HCT116 (cell line): ENCODE measurements around the gene NINJ2. TPM values are rescaled to one million over a fixed set of nuclear protein-coding genes. Genes with fewer than 3 reads are reported as not detected.

ENCODE experiments used
- ATAC-seq: fragments of 200-7000 bp; cut with Tn5 transposase; 2 replicates; pipeline ENCODE4 v1.9.1; 2020; ENCODE audit warnings: mild to moderate bottlenecking, moderate library complexity
- BruUV-seq: library from RNA; stranded (reverse); fragments of 400-500 nt; replicated peaks from 2 replicates; lab custom pipeline; 2021; lab: Mats Ljungman, UMichigan
- CTCF ChIA-PET: fragments of 300-600 bp; sonication (Branson Sonifier 250); formaldehyde crosslinking; loops from one replicate; lab custom pipeline; 2021; ENCODE audit warnings: antibody characterized with exemption; lab: Charles Lee
- POLR2A ChIA-PET: fragments of 300-600, 350-600 bp; sonication (Branson Sonifier 250); formaldehyde crosslinking; loops from one replicate; lab custom pipeline; 2021; ENCODE audit warnings: antibody characterized with exemption; lab: Charles Lee
- RAD21 ChIA-PET, 2 experiments: fragments of 300-600 bp; sonication (Branson Sonifier 250); formaldehyde crosslinking; loops; one replicate each; lab custom pipeline; 2023; ENCODE audit warnings: low total read pairs in 2 of 2; ENCODE audit not compliant: uncharacterized antibody in 2 of 2, unreplicated experiment in 2 of 2, low non-redundant PET in 1 of 2; lab: Charles Lee
- DNase-seq: peaks from one replicate; pipeline ENCODE4 v3.0.0-alpha.2; 2010; ENCODE audit warnings: low read depth, low spot score
- H2AFZ ChIP-seq: fragments of 200-600 bp; shearing (Covaris generic), sonication (generic); 2 replicates; pipeline ENCODE4 v1.6.1; 2017; ENCODE audit warnings: low read depth, mixed run types, mixed read lengths, antibody characterized with exemption, low read length; ENCODE audit not compliant: poor library complexity, severe bottlenecking
- H3K27ac ChIP-seq: 2 replicates; pipeline ENCODE4 v1.5.1; 2012; ENCODE audit warnings: low read depth, low read length
- H3K27me3 ChIP-seq: fragments of 200-600 bp; sonication (generic); 2 replicates; pipeline ENCODE4 v1.6.1; 2016; ENCODE audit warnings: mixed run types, low read length, mixed read lengths; ENCODE audit not compliant: insufficient read depth
- H3K36me3 ChIP-seq, 2 experiments: fragments of 200-500 bp in 1 of 2; fragments of 200-600 bp in 1 of 2; sonication (Bioruptor generic) in 1 of 2; sonication (generic) in 1 of 2; 2 replicates each; pipeline versions ENCODE4 v1.5.1 to v1.6.1; 2014 to 2016; ENCODE audit warnings: low read length in 2 of 2, inconsistent platforms in 1 of 2, mixed read lengths in 1 of 2, mixed run types in 1 of 2; ENCODE audit not compliant: insufficient read depth in 2 of 2, control insufficient read depth in 1 of 2
- H3K4me1 ChIP-seq, 2 experiments: fragments of 200-600 bp in 1 of 2; sonication (generic) in 1 of 2; 2 replicates each; pipeline versions ENCODE4 v1.5.1 to v1.6.1; 2012 to 2017; ENCODE audit warnings: low read length in 2 of 2, inconsistent platforms in 1 of 2, mild to moderate bottlenecking in 1 of 2, mixed read lengths in 1 of 2, mixed run types in 1 of 2, moderate library complexity in 1 of 2; ENCODE audit not compliant: insufficient read depth in 2 of 2, control insufficient read depth in 1 of 2
- H3K4me2 ChIP-seq: fragments of 200-600 bp; sonication (generic); 2 replicates; pipeline ENCODE4 v1.6.1; 2017; ENCODE audit warnings: mixed run types, low read length, mixed read lengths
- H3K4me3 ChIP-seq, 2 experiments: fragments of 200-600 bp in 1 of 2; sonication (generic) in 1 of 2; replicated peaks in 1 of 2; 2 replicates each; pipeline ENCODE4 v1.5.1; 2011 to 2016; ENCODE audit warnings: low read length in 2 of 2, control low read depth in 1 of 2, low read depth in 1 of 2, mild to moderate bottlenecking in 1 of 2, mixed read lengths in 1 of 2, mixed run types in 1 of 2
- H3K79me2 ChIP-seq: fragments of 200-600 bp; sonication (generic); 2 replicates; pipeline ENCODE4 v1.6.1; 2017; ENCODE audit warnings: mild to moderate bottlenecking, mixed run types, low read length, moderate library complexity, mixed read lengths; ENCODE audit not compliant: insufficient read depth
- H3K9ac ChIP-seq: fragments of 200-600 bp; sonication (generic); 2 replicates; pipeline ENCODE4 v1.6.1; 2016; ENCODE audit warnings: low read length, mixed read lengths
- H3K9me2 ChIP-seq: fragments of 200-600 bp; sonication (generic), shearing (Covaris generic); 2 replicates; pipeline ENCODE4 v1.6.1; 2017; ENCODE audit warnings: mixed run types, mild to moderate bottlenecking, moderate library complexity; ENCODE audit not compliant: insufficient read depth
- H3K9me3 ChIP-seq, 2 experiments: fragments of 200-500 bp in 1 of 2; fragments of 200-600 bp in 1 of 2; sonication (Bioruptor generic) in 1 of 2; sonication (generic) in 1 of 2; 2 replicates each; pipeline ENCODE4 v1.6.1; 2014 to 2017; ENCODE audit warnings: low read length in 2 of 2, mixed read lengths in 2 of 2, inconsistent platforms in 1 of 2, low read depth in 1 of 2, mild to moderate bottlenecking in 1 of 2, mixed run types in 1 of 2, moderate library complexity in 1 of 2; ENCODE audit not compliant: control insufficient read depth in 1 of 2, insufficient read depth in 1 of 2
- H4K20me1 ChIP-seq: fragments of 200-600 bp; sonication (generic), shearing (Covaris generic); 2 replicates; pipeline ENCODE4 v1.6.1; 2017; ENCODE audit warnings: mixed run types, mild to moderate bottlenecking, moderate library complexity; ENCODE audit not compliant: insufficient read depth
- CBX3 ChIP-seq: IDR thresholded peaks from 2 replicates; pipeline ENCODE4 v1.6.1; 2012; ENCODE audit warnings: low read depth
- CEBPB ChIP-seq: IDR thresholded peaks from 2 replicates; pipeline ENCODE4 v1.6.1; 2012; ENCODE audit warnings: low read depth
- EGR1 ChIP-seq: IDR thresholded peaks from 2 replicates; pipeline ENCODE4 v1.6.1; 2012; ENCODE audit warnings: low read depth
- FOSL1 ChIP-seq: IDR thresholded peaks from 2 replicates; pipeline ENCODE4 v1.6.1; 2012; ENCODE audit warnings: low read depth
- JUND ChIP-seq: IDR thresholded peaks from 2 replicates; pipeline ENCODE4 v1.6.1; 2012
- POLR2AphosphoS5 ChIP-seq: IDR thresholded peaks from 2 replicates; pipeline ENCODE4 v1.6.1; 2011; ENCODE audit warnings: mild to moderate bottlenecking, low read depth, low read length, moderate library complexity
- SP1 ChIP-seq: IDR thresholded peaks from 2 replicates; pipeline ENCODE4 v1.6.1; 2012; ENCODE audit warnings: low read depth
- SRF ChIP-seq: IDR thresholded peaks from 2 replicates; pipeline ENCODE4 v1.6.1; 2012; ENCODE audit warnings: low read depth
- TCF7L2 ChIP-seq: IDR thresholded peaks from 2 replicates; pipeline ENCODE4 v1.7.0; 2011; ENCODE audit warnings: borderline replicate concordance, inconsistent platforms; ENCODE audit not compliant: insufficient read depth, insufficient read length; ENCODE audit errors: extremely low read depth
- ZFX ChIP-seq: fragments of 450-650 bp; IDR thresholded peaks from 2 replicates; pipeline ENCODE4 v1.6.1; 2017
- ZNF274 ChIP-seq: fragments of 200-500 bp; sonication (Bioruptor generic); IDR thresholded peaks from 2 replicates; pipeline ENCODE4 v1.6.1; 2014; ENCODE audit warnings: mild to moderate bottlenecking, low read depth, low read length, inconsistent platforms
- intact Hi-C: fragments of 100-400 bp; cut with micrococcal nuclease; formaldehyde crosslinking; loops from 2 replicates; pipeline ENCODE4 v1.10.0; 2022
- total RNA-seq: library from RNA; stranded (reverse); gene quantifications from one replicate; pipeline ENCODE4 v1.2.1, GENCODE V29; 2021; ENCODE audit not compliant: unreplicated experiment
- TF ChIP-seq, protein P1 (sequence below): IDR thresholded peaks from 2 replicates; pipeline ENCODE4 v1.6.1; 2012; ENCODE audit warnings: low read depth
- TF ChIP-seq, protein P2 (sequence below): IDR thresholded peaks from 2 replicates; pipeline ENCODE4 v1.6.1; 2012
- TF ChIP-seq, protein P3 (sequence below): IDR thresholded peaks from 2 replicates; pipeline ENCODE4 v1.6.1; 2011; ENCODE audit warnings: mild to moderate bottlenecking, low read length, moderate library complexity; ENCODE audit not compliant: insufficient replicate concordance; ENCODE audit errors: extremely low read depth
- TF ChIP-seq, protein P4 (sequence below), 3 experiments: fragments of 200-600 bp in 1 of 3; sonication (generic) in 1 of 3; IDR thresholded peaks in 2 of 3; conservative IDR thresholded peaks in 1 of 3; 2 replicates each; pipeline ENCODE4 v1.5.1; 2012 to 2017; ENCODE audit warnings: low read depth in 2 of 3, low read length in 2 of 3, antibody characterized with exemption in 1 of 3, borderline replicate concordance in 1 of 3, control low read depth in 1 of 3, mild to moderate bottlenecking in 1 of 3, mixed read lengths in 1 of 3, mixed run types in 1 of 3, moderate library complexity in 1 of 3; ENCODE audit not compliant: insufficient read depth in 1 of 3

The NINJ2 gene
- total RNA-seq, 1 experiment from 2014 or later: not detected

GRCh38 chr12:612293-612692 is 51.0 kb downstream of the NINJ2 start:
- Histone ChIP-seq H3K9ac (no peak overlapping the region), H4K20me1 (no peaks in the 10 kb centered on the region), H3K4me3 (no peak overlapping the region), H3K79me2 (no peaks in the 10 kb centered on the region), H3K9me3 (no peaks in the 10 kb centered on the region), H3K4me1 (peaks cover 0 to 8% of the 10 kb centered on the region in 2 experiments; a peak in 2 of 4 replicates), H3K36me3 (no peaks in the 10 kb centered on the region), H2AFZ (no peak overlapping the region), H3K4me2 (no peak overlapping the region), H3K27me3 (no peaks in the 10 kb centered on the region), H3K9me2 (no peaks in the 10 kb centered on the region), H3K27ac (no peak overlapping the region)
- RAD21 ChIA-PET: no interaction called here
- DNase-seq (no peak), ATAC-seq (no peak)
- BruUV-seq: no TSS peak
- POLR2A ChIA-PET: no interaction called here
- intact Hi-C loops: no loop called here
- TF ChIP-seq ZNF274 (no peak), FOSL1 (no peak), POLR2AphosphoS5 (no peak), SP1 (no peak), CBX3 (no peak), TCF7L2 (no peak), CEBPB (no peak), JUND (no peak), EGR1 (no peak), SRF (no peak), ZFX (no peak)
- TF ChIP-seq, protein P1, sequence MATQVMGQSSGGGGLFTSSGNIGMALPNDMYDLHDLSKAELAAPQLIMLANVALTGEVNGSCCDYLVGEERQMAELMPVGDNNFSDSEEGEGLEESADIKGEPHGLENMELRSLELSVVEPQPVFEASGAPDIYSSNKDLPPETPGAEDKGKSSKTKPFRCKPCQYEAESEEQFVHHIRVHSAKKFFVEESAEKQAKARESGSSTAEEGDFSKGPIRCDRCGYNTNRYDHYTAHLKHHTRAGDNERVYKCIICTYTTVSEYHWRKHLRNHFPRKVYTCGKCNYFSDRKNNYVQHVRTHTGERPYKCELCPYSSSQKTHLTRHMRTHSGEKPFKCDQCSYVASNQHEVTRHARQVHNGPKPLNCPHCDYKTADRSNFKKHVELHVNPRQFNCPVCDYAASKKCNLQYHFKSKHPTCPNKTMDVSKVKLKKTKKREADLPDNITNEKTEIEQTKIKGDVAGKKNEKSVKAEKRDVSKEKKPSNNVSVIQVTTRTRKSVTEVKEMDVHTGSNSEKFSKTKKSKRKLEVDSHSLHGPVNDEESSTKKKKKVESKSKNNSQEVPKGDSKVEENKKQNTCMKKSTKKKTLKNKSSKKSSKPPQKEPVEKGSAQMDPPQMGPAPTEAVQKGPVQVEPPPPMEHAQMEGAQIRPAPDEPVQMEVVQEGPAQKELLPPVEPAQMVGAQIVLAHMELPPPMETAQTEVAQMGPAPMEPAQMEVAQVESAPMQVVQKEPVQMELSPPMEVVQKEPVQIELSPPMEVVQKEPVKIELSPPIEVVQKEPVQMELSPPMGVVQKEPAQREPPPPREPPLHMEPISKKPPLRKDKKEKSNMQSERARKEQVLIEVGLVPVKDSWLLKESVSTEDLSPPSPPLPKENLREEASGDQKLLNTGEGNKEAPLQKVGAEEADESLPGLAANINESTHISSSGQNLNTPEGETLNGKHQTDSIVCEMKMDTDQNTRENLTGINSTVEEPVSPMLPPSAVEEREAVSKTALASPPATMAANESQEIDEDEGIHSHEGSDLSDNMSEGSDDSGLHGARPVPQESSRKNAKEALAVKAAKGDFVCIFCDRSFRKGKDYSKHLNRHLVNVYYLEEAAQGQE: no peak
- TF ChIP-seq, protein P2, sequence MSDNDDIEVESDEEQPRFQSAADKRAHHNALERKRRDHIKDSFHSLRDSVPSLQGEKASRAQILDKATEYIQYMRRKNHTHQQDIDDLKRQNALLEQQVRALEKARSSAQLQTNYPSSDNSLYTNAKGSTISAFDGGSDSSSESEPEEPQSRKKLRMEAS: no peak
- TF ChIP-seq, protein P3, sequence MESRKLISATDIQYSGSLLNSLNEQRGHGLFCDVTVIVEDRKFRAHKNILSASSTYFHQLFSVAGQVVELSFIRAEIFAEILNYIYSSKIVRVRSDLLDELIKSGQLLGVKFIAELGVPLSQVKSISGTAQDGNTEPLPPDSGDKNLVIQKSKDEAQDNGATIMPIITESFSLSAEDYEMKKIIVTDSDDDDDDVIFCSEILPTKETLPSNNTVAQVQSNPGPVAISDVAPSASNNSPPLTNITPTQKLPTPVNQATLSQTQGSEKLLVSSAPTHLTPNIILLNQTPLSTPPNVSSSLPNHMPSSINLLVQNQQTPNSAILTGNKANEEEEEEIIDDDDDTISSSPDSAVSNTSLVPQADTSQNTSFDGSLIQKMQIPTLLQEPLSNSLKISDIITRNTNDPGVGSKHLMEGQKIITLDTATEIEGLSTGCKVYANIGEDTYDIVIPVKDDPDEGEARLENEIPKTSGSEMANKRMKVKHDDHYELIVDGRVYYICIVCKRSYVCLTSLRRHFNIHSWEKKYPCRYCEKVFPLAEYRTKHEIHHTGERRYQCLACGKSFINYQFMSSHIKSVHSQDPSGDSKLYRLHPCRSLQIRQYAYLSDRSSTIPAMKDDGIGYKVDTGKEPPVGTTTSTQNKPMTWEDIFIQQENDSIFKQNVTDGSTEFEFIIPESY: no peak
- TF ChIP-seq, protein P4, sequence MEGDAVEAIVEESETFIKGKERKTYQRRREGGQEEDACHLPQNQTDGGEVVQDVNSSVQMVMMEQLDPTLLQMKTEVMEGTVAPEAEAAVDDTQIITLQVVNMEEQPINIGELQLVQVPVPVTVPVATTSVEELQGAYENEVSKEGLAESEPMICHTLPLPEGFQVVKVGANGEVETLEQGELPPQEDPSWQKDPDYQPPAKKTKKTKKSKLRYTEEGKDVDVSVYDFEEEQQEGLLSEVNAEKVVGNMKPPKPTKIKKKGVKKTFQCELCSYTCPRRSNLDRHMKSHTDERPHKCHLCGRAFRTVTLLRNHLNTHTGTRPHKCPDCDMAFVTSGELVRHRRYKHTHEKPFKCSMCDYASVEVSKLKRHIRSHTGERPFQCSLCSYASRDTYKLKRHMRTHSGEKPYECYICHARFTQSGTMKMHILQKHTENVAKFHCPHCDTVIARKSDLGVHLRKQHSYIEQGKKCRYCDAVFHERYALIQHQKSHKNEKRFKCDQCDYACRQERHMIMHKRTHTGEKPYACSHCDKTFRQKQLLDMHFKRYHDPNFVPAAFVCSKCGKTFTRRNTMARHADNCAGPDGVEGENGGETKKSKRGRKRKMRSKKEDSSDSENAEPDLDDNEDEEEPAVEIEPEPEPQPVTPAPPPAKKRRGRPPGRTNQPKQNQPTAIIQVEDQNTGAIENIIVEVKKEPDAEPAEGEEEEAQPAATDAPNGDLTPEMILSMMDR (IDR thresholded peaks at IDR 0.05 in 2 of 3, conservative IDR thresholded peaks at IDR 0.05 in 1 of 3; ENCODE audit: borderline replicate concordance in 1 of 3, insufficient read depth in 1 of 3, low read depth in 2 of 3, low read length in 2 of 3): no peak
- CTCF ChIA-PET: no interaction called here
